Measurements from ENCODE around the gene ABHD17A.

ABHD17A gene

DNA sequence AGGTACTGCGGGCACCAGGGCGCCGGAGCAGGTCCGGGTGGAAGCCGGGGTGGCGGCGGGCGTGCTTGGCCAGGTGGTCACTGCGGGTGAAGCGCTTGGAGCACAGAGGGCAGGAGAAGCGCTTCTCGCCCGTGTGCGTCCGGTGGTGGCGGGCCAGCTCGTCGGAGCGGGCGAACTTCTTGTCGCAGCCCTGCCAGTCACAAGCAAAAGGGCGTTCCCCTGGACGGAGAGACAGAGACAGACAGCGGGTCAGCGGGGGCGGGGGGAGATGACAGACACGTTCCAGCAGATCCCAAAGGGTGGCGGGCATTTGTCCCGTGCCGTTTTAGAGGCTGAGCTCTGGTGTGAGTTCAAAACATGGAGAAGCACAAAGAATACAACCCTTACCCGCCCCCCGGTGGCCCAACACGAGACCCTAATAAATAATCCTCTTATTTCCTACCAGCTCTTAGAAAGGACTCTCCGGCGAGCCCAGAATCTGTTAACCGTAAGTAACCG lies 30.7 kb downstream of the ABHD17A start:
- TF ChIP-seq CTCF (IDR thresholded peaks at IDR 0.05; ENCODE audit: poor library complexity, severe bottlenecking): no peak
- no peaks in the 10 kb centered on the region for H3K9me3 ChIP-seq (ENCODE audit: severe bottlenecking)
- H3K27ac ChIP-seq (ENCODE audit: poor library complexity, severe bottlenecking): peak overlapping the region; percentile 82
- peaks cover 33% of the 10 kb centered on the region for H3K4me1 ChIP-seq (ENCODE audit: insufficient read depth, poor library complexity, severe bottlenecking)
- DNase-seq (ENCODE audit: low spot score) (no peak), ATAC-seq (ENCODE audit: low read depth) (no peak)
- H3K4me3 ChIP-seq (ENCODE audit: severe bottlenecking): peak overlapping the region; percentile 23
- H3K36me3 ChIP-seq (ENCODE audit: low read depth): peaks cover 6% of the 10 kb centered on the region; the same call in 1 of the 2 replicates
- H3K27me3 ChIP-seq (ENCODE audit: insufficient read depth, poor library complexity, severe bottlenecking): no peaks in the 10 kb centered on the region

DNA sequence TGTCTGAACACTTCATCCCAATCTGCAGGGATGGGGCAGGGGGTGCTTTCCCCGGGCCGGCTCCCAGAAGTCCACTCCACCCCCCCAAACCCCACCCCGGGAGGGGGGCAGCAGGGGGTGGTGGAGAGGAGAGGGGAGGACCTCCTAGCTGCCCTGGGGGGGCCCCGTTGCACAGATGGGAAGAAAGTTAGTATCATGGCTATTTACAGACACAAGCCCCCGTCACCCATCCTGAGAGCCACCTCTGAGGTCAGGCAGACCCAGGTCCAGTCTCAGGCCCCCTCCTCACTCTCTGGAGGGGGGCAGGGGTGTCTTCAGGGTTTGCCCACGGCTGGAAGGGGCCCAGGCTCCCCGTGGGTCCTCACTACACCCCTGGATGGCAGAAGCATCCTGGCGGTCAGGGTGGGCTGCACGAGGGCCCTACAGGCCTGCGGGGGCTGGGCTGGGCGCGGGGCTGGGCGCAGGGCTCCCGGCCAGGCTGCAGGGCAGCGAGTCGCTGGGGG lies 31.2 kb downstream of the ABHD17A start:
- H3K36me3 ChIP-seq (ENCODE audit: low read depth): peaks cover 6% of the 10 kb centered on the region; the same call in 1 of the 2 replicates
- DNase-seq (ENCODE audit: low spot score) (no peak), ATAC-seq (ENCODE audit: low read depth) (no peak)
- H3K27me3 ChIP-seq (ENCODE audit: insufficient read depth, poor library complexity, severe bottlenecking): no peaks in the 10 kb centered on the region
- no peaks in the 10 kb centered on the region for H3K9me3 ChIP-seq (ENCODE audit: severe bottlenecking)
- no peak overlapping the region for H3K4me3 ChIP-seq (ENCODE audit: severe bottlenecking)
- peak overlapping the region; percentile 82 for H3K27ac ChIP-seq (ENCODE audit: poor library complexity, severe bottlenecking)
- TF ChIP-seq CTCF (IDR thresholded peaks at IDR 0.05; ENCODE audit: poor library complexity, severe bottlenecking): no peak
- H3K4me1 ChIP-seq (ENCODE audit: insufficient read depth, poor library complexity, severe bottlenecking): peaks cover 30% of the 10 kb centered on the region

- Histone ChIP-seq H3K4me3 (ENCODE audit: severe bottlenecking) (no peak overlapping the region), H3K4me1 (ENCODE audit: insufficient read depth, poor library complexity, severe bottlenecking) (peaks cover 25% of the 10 kb centered on the region), H3K27me3 (ENCODE audit: insufficient read depth, poor library complexity, severe bottlenecking) (no peaks in the 10 kb centered on the region), H3K27ac (ENCODE audit: poor library complexity, severe bottlenecking) (peak overlapping the region; percentile 82), H3K36me3 (ENCODE audit: low read depth) (peaks cover 6% of the 10 kb centered on the region; the same call in 1 of the 2 replicates), H3K9me3 (ENCODE audit: severe bottlenecking) (no peaks in the 10 kb centered on the region)
- TF ChIP-seq CTCF (IDR thresholded peaks at IDR 0.05; ENCODE audit: poor library complexity, severe bottlenecking): peak; percentile 79
- ATAC-seq (ENCODE audit: low read depth) (peak; percentile 13; the same call in 1 of the 3 replicates), DNase-seq (ENCODE audit: low spot score) (no peak)
Observed at GRCh38 chr19:1853295-1854038, 31.8 kb downstream of the ABHD17A start.

DNA sequence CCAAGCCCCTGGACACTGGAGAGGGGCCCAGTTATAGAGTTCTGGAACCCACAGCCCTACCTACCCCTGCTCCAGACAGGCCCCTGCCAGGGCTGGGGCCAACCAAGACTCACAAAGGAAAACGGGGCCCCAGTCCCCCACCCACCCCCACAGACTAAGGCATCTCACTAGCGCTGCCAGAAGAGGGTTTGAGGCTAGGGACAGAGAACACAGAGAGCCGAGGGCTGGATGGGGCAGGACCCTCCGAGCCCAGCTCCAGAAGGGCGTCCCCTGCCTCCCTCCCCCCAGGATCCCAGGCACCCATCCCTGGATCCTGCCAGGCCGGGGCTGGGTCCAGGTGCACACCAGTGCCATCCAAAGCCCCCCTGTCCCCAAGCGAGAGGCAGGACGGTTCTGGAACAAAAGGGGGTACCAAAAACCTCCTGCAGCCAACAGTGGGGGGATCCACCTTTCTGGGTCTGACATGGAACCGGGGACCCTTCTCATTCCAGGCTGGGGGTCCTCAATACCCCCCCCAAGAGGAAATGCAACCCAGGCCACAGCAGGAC lies 32.6 kb downstream of the ABHD17A start:
- ATAC-seq (ENCODE audit: low read depth): no peak
- Histone ChIP-seq H3K36me3 (ENCODE audit: low read depth) (peaks cover 6% of the 10 kb centered on the region; the same call in 1 of the 2 replicates), H3K4me3 (ENCODE audit: severe bottlenecking) (no peak overlapping the region), H3K4me1 (ENCODE audit: insufficient read depth, poor library complexity, severe bottlenecking) (peaks cover 18% of the 10 kb centered on the region), H3K9me3 (ENCODE audit: severe bottlenecking) (no peaks in the 10 kb centered on the region), H3K27ac (ENCODE audit: poor library complexity, severe bottlenecking) (no peak overlapping the region), H3K27me3 (ENCODE audit: insufficient read depth, poor library complexity, severe bottlenecking) (no peaks in the 10 kb centered on the region)
- DNase-seq (ENCODE audit: low spot score): no peak
- no peak for TF ChIP-seq CTCF (IDR thresholded peaks at IDR 0.05; ENCODE audit: poor library complexity, severe bottlenecking)
